ENCODE data around the gene DTNA.
"Not testable (repeated sequence)": the region's sequence is repeated elsewhere in the genome, so short reads cannot be mapped to it uniquely, and the experiment has no call there.

Gene DTNA

GRCh38 chr18:34709750-34710441, at the start of gene DTNA:
Gene DTNA, plus strand, starts transcription at chr18:34710298. Its CDS starts 45,679 bp downstream, at chr18:34755977.
- peak; percentile 35 for DNase-seq

DNA sequence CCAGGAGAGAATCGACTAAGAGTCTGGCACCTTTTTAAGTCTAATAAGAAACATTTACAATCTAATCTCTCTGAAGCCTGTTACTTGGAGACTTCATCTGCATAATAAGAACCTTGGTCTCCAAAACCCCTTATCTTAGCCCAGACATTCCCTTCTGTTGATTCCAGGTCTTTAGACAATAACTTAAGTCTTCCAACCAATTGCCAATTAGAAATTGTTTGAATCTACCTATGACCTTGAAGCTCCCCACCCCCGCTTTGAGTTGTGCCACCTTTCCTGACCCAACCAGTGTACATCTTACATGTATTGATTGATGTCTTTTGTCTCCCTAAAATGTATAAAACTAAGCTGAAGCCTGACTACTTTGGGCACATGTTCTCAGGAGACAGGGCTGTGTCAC, 49.5 kb upstream of the DTNA start:
- no peak for DNase-seq

DNA sequence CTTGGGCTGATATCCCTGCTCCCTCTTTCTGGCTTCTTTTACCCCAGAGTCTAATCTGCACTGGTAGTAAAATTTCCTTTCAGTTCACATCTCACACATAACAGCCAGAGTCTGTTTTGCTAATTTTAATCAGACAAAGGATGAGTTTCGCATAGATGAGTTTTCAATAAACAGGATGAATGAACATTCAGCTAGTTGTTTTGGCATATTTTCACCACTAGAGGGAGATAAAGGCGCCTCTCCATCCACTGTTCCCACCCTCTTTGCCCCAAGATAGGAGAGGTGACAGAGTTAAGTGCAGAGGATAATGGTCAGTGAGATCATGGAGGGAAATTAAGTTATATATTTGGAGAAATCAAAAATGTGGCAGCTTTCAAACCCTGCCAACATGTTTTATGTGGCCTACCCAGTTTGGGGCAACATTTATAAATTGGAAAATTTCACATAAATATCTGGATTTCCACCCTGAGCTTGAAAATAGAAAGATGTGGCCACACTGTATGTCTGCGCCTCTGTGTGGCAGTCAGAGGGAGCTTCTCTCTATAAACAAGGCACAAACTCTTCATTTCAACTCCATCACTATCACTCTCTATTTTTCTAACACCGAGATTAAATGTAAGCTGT, 48.5 kb upstream of the DTNA start:
- DNase-seq: no peak

- no peak for DNase-seq
Measured at GRCh38 chr18:34676816-34677574, 33.1 kb upstream of the DTNA start.

- DNase-seq: not testable (repeated sequence)
Measured at GRCh38 chr18:34689750-34690149, 20.3 kb upstream of the DTNA start.

- no peak for DNase-seq
Measured at GRCh38 chr18:34691614-34692013, 18.5 kb upstream of the DTNA start.

GRCh38 chr18:34694591-34695165, 15.4 kb upstream of the DTNA start:
- no peak for DNase-seq

GRCh38 chr18:34695310-34695709, 14.8 kb upstream of the DTNA start:
- no peak for DNase-seq

DNA sequence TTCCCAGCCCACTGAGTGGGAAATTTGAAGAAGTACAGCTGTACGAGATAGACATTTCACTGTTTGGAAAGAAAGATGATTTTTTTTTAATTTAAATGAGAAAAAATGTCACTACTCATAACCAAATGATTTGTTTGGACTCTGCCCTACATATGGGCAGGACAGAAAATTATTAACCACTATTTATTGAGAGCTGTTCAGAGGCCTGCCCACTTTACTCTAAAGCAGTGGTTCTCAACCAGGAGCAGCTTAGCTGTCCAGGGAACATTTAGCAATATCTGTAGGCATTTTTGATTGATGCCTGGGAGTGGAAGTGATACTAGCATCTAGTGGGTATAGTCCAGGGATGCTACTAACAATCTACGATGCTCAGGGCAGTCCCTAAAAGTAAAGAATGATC, 13.4 kb upstream of the DTNA start:
- DNase-seq: no peak

DNA sequence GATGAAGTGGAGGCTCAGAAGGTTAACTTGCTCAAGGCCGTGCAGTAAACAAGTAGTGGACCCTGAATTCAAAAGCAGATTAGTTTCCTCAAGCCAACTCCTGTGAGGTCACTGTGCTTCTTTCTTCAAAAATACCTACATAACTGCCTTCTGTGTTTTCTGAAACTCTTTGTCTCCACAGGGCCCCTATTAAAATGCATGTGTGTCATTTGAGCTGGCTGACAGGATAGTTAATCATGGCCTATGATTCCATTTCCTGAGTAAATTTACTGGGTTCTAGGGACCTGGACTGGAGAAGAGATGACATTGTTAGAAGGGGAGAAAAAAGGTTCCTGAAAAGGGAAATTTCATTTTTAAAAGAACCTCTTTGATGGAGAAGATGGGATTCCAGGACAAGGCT, 12.9 kb upstream of the DTNA start:
- DNase-seq: no peak

DNA sequence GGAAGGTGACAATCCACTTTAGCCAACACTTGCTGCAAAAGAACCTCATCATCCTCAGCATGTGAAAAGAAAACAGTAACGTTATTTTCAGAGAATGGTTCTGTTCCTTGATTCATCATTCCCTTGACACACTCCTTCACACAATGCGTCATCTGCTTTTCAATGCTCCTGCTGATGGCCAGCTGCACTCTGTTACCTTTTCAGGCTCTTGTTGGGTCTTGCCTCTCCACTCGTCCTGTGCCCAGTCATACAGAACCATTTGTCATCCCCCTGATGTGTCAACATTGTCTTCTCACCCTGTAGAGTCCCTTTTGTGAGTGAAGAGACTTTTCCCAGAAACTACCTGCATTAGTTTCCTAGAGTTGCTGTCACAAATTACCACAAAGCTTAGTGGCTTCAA, 12.2 kb upstream of the DTNA start:
- no peak for DNase-seq

GRCh38 chr18:34701911-34702310, 8.2 kb upstream of the DTNA start:
- DNase-seq: no peak

- DNase-seq: no peak
Measured at GRCh38 chr18:34702814-34703213, 7.3 kb upstream of the DTNA start.

DNA sequence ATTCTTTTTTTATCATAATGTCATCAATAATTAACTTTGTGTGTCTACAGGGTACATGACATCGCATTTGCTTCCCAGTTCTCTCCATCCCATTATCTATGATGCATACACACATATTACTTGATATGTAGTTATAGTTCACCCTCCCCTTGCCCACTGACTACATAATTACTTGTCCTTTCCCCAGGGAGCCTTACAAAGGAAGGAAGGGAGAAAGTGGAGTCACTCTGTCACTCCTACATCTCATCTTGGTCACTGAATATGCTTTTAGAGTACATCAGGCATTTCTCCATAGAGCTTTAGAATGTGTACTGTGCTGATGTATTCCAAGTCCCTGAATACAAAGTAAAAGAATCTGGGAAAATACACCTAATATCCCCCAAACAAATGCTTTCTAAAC, 6.0 kb upstream of the DTNA start:
- DNase-seq: no peak

GRCh38 chr18:34704823-34705222, 5.3 kb upstream of the DTNA start:
- DNase-seq: no peak

DNA sequence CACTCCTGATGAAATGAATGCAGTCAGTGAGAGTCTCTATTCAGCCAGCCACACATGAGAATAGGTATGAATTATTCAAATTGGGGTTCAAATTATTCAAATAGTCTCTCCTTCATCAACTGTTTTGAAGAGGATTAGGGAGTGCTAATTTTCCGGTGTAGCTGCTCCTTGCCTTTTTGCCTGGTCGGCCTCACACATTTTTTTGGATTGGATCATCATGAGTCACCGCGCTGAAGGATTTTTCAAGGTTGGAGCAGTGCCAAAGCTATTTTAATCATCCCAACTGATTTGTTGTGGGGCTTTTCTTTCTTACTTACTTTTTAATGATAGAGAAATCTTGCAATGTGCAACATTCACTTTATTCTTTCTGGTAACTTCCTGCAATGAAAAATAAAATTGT, 2.4 kb upstream of the DTNA start:
- peak; percentile 56 for DNase-seq

GRCh38 chr18:34709104-34709503, 994 bp upstream of the DTNA start:
- no peak for DNase-seq

- peak; percentile 42 for DNase-seq
Measured at GRCh38 chr18:34710458-34710914, 388 bp downstream of the DTNA start.

- DNase-seq: peak; percentile 37
Measured at GRCh38 chr18:34710934-34711333, 836 bp downstream of the DTNA start.

GRCh38 chr18:34716111-34716510, 6.0 kb downstream of the DTNA start:
- DNase-seq: not testable (repeated sequence)

DNA sequence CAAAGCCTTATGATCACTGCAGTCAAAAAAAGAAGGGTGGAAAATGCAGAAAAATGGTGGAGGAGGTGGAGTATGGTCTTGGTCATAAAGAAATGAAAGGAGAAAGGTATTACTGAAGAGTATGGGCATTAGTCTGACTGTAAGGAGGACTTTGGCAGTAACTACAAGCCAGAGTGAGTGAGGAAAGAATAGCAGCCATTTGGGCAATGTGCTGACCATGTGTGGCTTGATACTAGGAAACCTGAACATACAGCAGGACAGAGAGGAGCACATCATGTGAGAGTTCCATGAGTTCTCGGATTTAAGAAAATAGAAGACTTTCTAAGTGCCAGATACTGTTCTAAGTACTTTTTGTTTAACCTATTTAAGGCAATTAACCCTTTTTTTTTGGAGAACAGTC, 8.5 kb downstream of the DTNA start:
- DNase-seq: no peak

GRCh38 chr18:34720220-34720619, 10.1 kb downstream of the DTNA start:
- DNase-seq: no peak

- DNase-seq: no peak
Measured at GRCh38 chr18:34723143-34723542, 13.0 kb downstream of the DTNA start.

- not testable (repeated sequence) for DNase-seq
Measured at GRCh38 chr18:34725737-34726136, 15.6 kb downstream of the DTNA start.
